GM13977 (cell line): ENCODE data around the gene GRIN2A.
A peak's percentile ranks its signal among the peaks of the same experiment; 100 is the strongest.

ENCODE experiments used
- DNase-seq: peaks from one replicate; pipeline ENCODE4 v3.0.0; 2012; ENCODE audit warnings: low spot score
- CTCF ChIP-seq: IDR thresholded peaks from 2 replicates; pipeline ENCODE4 v1.5.1; 2012; ENCODE audit warnings: mild to moderate bottlenecking, control low read depth; ENCODE audit not compliant: insufficient read depth; ENCODE audit errors: extremely low read depth, missing control alignments
- in situ Hi-C: fragments of 300-500 bp; cut with MboI; formaldehyde crosslinking; loops from one replicate; pipeline ENCODE4 v1.12.0; 2022; ENCODE audit warnings: low sequenced_read_pairs, low pct_unique_long_range_greater_than_20kb, mixed read lengths, inconsistent platforms; ENCODE audit not compliant: unreplicated experiment

GRIN2A gene

GRCh38 chr16:9929836-9930235 is 252.4 kb downstream of the GRIN2A start:
- in situ Hi-C loops: no loop called here
- no peak for TF ChIP-seq CTCF
- no peak for DNase-seq

- TF ChIP-seq CTCF: no peak
- in situ Hi-C loops: no loop called here
- DNase-seq: peak; percentile 36
These were observed 252.9 kb downstream of the GRIN2A start for GRCh38 chr16:9929313-9929712.

- in situ Hi-C loops: no loop called here
- TF ChIP-seq CTCF: no peak
- no peak for DNase-seq
These were observed 259.8 kb downstream of the GRIN2A start for GRCh38 chr16:9922441-9922840.

- TF ChIP-seq CTCF: no peak
These were observed 260.2 kb downstream of the GRIN2A start for GRCh38 chr16:9921997-9922396.

GRCh38 chr16:9919460-9919859 is 262.8 kb downstream of the GRIN2A start:
- TF ChIP-seq CTCF: no peak
- DNase-seq: no peak
- in situ Hi-C loops: no loop called here

More at GRCh38 chr16:9921997-9922396, 260.2 kb downstream of the GRIN2A start:
- in situ Hi-C loops: no loop called here
- no peak for DNase-seq

- no peak for DNase-seq
- in situ Hi-C loops: no loop called here
- no peak for TF ChIP-seq CTCF
These were observed 264.5 kb downstream of the GRIN2A start for GRCh38 chr16:9917691-9918090.
